Prostate gland (tissue), 2 donors: ENCODE measurements around the gene OR7A17.

Source experiments
- CTCF ChIP-seq, 4 experiments: fragments of 200-600 bp in 2 of 4; fragments of 450-650 bp in 2 of 4; sonication (generic) in 2 of 4; IDR thresholded peaks; 1 replicate in 3 of 4; 2 replicates in 1 of 4; pipeline ENCODE4 v1.5.1; 2016 to 2019; ENCODE audit warnings: antibody characterized with exemption in 4 of 4, mild to moderate bottlenecking in 2 of 4, moderate library complexity in 2 of 4
- POLR2A ChIP-seq: fragments of 450-650 bp; IDR thresholded peaks from one replicate; pipeline ENCODE4 v1.6.1; 2016; ENCODE audit warnings: antibody characterized with exemption, mild to moderate bottlenecking
- POLR2AphosphoS5 ChIP-seq: sonication (generic); formaldehyde crosslinking; IDR thresholded peaks from one replicate; pipeline ENCODE4 v1.6.1; 2017; ENCODE audit warnings: antibody characterized with exemption

DNA sequence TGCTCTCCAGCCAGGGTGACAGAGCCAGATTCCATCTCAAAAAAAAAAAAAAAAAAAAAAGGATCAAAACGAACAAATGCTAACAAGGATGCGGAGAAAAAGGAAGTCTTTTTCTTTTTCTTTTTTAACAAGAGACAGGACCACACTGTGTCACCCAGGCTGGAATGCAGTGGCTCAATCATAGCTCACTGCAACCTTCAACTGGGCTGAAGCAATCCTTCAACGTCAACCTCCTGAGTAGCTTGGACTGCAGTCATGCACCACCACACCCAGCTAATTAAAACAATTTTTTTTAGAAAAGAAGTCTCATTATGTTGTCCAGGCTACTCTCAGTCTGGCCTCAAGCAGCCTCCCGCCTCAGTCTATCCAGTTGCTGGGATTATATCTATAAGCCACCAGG, 20.8 kb upstream of the OR7A17 start:
- TF ChIP-seq CTCF (IDR thresholded peaks at IDR 0.05) (no peak), POLR2A (no peak), POLR2AphosphoS5 (no peak)
